SK-N-SH (cell line): ENCODE data around the gene PDE8A.

Experiments used
- CHD2 ChIP-seq: fragments of 150-350 bp; IDR thresholded peaks from 2 replicates; pipeline ENCODE4 v1.6.1; 2018; ENCODE audit warnings: low read length; ENCODE audit not compliant: partially characterized antibody
- GABPA ChIP-seq: IDR thresholded peaks from 2 replicates; pipeline ENCODE4 v1.4.0; 2012; ENCODE audit warnings: low read depth, mild to moderate bottlenecking
- JUND ChIP-seq: IDR thresholded peaks from 2 replicates; pipeline ENCODE4 v1.4.0; 2012
- MXI1 ChIP-seq: IDR thresholded peaks from 2 replicates; pipeline ENCODE4 v1.6.1; 2012; ENCODE audit warnings: mild to moderate bottlenecking, low read depth, low read length, improper control_type of control experiment
- POLR2AphosphoS5 ChIP-seq: IDR thresholded peaks from 2 replicates; pipeline ENCODE4 v1.6.1; 2012; ENCODE audit warnings: low read depth, low read length
- RAD21 ChIP-seq: IDR thresholded peaks from 2 replicates; pipeline ENCODE4 v1.6.1; 2012; ENCODE audit warnings: mild to moderate bottlenecking, low read length
- RFX5 ChIP-seq: IDR thresholded peaks from 2 replicates; pipeline ENCODE4 v1.6.1; 2012; ENCODE audit warnings: mild to moderate bottlenecking, improper control_type of control experiment, low read length
- RXRA ChIP-seq: IDR thresholded peaks from 2 replicates; pipeline ENCODE4 v1.4.0; 2012; ENCODE audit warnings: low read depth, mild to moderate bottlenecking, borderline replicate concordance
- TF ChIP-seq, protein P1 (sequence below): IDR thresholded peaks from 2 replicates; pipeline ENCODE4 v1.6.1; 2012; ENCODE audit warnings: mild to moderate bottlenecking, low read depth, low read length, moderate library complexity
- TF ChIP-seq, protein P2 (sequence below): fragments of 200-600 bp; sonication (generic); IDR thresholded peaks from 2 replicates; pipeline ENCODE4 v1.6.1; 2017; ENCODE audit warnings: antibody characterized with exemption, mild to moderate bottlenecking, moderate library complexity

DNA sequence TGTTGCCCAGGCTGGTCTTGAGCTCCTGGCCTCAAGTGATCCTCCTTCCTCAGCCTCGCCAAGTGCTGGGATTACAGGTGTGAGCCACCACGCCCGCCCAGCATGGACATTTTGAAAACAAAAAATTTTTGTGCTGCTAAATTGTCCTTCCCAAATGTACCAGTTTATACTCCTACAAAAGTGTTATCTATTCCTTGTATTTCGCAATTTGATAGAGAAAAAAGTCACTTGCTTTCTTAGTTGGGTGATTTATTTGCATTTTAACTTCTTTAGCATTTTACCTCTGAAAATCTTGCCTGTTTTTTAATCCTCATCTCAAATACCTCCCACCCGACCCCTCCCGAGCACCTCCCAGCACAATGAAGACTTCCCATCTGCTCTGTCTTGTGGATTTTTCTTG is 46.8 kb downstream of the PDE8A start:
- no peak for TF ChIP-seq RAD21
- TF ChIP-seq MXI1, result no peak
- TF ChIP-seq, protein P1, sequence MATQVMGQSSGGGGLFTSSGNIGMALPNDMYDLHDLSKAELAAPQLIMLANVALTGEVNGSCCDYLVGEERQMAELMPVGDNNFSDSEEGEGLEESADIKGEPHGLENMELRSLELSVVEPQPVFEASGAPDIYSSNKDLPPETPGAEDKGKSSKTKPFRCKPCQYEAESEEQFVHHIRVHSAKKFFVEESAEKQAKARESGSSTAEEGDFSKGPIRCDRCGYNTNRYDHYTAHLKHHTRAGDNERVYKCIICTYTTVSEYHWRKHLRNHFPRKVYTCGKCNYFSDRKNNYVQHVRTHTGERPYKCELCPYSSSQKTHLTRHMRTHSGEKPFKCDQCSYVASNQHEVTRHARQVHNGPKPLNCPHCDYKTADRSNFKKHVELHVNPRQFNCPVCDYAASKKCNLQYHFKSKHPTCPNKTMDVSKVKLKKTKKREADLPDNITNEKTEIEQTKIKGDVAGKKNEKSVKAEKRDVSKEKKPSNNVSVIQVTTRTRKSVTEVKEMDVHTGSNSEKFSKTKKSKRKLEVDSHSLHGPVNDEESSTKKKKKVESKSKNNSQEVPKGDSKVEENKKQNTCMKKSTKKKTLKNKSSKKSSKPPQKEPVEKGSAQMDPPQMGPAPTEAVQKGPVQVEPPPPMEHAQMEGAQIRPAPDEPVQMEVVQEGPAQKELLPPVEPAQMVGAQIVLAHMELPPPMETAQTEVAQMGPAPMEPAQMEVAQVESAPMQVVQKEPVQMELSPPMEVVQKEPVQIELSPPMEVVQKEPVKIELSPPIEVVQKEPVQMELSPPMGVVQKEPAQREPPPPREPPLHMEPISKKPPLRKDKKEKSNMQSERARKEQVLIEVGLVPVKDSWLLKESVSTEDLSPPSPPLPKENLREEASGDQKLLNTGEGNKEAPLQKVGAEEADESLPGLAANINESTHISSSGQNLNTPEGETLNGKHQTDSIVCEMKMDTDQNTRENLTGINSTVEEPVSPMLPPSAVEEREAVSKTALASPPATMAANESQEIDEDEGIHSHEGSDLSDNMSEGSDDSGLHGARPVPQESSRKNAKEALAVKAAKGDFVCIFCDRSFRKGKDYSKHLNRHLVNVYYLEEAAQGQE, result no peak
- TF ChIP-seq, protein P2, sequence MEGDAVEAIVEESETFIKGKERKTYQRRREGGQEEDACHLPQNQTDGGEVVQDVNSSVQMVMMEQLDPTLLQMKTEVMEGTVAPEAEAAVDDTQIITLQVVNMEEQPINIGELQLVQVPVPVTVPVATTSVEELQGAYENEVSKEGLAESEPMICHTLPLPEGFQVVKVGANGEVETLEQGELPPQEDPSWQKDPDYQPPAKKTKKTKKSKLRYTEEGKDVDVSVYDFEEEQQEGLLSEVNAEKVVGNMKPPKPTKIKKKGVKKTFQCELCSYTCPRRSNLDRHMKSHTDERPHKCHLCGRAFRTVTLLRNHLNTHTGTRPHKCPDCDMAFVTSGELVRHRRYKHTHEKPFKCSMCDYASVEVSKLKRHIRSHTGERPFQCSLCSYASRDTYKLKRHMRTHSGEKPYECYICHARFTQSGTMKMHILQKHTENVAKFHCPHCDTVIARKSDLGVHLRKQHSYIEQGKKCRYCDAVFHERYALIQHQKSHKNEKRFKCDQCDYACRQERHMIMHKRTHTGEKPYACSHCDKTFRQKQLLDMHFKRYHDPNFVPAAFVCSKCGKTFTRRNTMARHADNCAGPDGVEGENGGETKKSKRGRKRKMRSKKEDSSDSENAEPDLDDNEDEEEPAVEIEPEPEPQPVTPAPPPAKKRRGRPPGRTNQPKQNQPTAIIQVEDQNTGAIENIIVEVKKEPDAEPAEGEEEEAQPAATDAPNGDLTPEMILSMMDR, result no peak
- TF ChIP-seq POLR2AphosphoS5, result no peak
- no peak for TF ChIP-seq RFX5
- no peak for TF ChIP-seq RXRA
- TF ChIP-seq CHD2, result no peak
- TF ChIP-seq JUND, result no peak
- TF ChIP-seq GABPA, result no peak
